ENCODE data around the gene GABRD.

Gene GABRD

DNA sequence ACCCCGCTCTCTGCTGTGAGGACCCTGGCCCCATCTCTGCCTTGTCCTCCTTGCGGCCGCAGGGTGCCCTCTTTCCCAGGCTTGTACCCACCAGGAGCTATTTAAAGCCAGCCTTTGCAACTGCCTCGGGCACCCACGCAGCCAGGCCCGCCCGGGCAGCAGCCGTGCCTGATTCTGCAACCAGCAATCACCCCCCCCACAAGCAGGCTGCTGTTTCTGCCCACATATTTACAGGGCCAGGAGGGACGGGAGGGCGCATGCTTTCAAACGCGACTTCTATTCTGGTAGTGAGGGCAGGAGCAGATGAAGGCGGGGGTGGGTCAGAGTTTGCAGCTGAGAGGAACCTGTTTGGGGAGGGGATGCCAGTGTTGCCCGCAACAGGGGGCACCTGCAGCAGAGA, 13.6 kb downstream of the GABRD start:
- Histone ChIP-seq H3K4me3 (no peak overlapping the region), H3K27ac (no peak overlapping the region)
- TF ChIP-seq, protein P1, sequence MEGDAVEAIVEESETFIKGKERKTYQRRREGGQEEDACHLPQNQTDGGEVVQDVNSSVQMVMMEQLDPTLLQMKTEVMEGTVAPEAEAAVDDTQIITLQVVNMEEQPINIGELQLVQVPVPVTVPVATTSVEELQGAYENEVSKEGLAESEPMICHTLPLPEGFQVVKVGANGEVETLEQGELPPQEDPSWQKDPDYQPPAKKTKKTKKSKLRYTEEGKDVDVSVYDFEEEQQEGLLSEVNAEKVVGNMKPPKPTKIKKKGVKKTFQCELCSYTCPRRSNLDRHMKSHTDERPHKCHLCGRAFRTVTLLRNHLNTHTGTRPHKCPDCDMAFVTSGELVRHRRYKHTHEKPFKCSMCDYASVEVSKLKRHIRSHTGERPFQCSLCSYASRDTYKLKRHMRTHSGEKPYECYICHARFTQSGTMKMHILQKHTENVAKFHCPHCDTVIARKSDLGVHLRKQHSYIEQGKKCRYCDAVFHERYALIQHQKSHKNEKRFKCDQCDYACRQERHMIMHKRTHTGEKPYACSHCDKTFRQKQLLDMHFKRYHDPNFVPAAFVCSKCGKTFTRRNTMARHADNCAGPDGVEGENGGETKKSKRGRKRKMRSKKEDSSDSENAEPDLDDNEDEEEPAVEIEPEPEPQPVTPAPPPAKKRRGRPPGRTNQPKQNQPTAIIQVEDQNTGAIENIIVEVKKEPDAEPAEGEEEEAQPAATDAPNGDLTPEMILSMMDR (IDR thresholded peaks at IDR 0.05) = no peak
- DNase-seq (ENCODE audit: low spot score) = no peak

DNA sequence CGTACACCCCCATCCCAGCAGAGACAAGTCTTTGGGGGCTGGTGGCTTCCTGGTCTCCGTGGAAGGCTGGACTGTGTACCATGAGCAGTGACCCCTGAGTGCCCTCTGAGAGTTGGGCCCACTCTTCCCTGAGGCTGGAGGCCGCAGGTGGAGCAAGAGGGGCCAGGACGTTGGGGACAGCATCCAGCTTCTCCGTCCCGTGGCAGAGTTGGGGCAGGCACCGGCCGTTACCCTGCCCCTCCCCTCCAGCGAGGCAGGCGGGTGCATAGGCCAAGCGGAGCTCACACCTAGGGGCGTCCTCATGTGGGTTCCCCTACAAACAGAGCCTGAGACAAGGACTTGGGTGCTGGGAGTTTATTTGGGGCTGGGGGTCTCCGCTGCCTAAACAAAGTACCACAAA, 14.0 kb downstream of the GABRD start:
- TF ChIP-seq, protein P1 (IDR thresholded peaks at IDR 0.05) = no peak
- H3K4me3 ChIP-seq = no peak overlapping the region
- no peak overlapping the region for H3K27ac ChIP-seq
- no peak for DNase-seq (ENCODE audit: low spot score)

DNA sequence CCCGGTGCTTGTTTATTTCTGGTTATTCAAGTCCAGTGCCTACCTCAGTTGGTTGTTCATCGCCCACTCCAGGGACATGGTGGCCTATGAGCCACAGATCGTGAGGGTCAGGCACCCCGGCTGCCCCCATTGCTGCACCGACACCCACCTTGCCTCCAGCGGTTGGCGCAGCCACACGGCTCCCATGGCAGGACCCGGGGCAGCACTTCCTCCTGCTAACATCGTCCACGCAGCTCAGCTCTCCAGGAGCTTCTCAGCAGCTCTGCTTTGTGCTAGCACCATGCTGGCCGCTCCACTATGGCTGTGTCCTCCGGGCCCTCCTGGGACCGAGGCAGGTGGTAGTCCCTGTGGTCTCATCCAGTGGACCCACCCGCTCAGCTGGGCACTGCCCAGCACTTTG, 17.1 kb downstream of the GABRD start:
- DNase-seq (ENCODE audit: low spot score) = no peak
- H3K27ac ChIP-seq = no peak overlapping the region
- TF ChIP-seq, protein P1 (IDR thresholded peaks at IDR 0.05) = no peak
- no peak overlapping the region for H3K4me3 ChIP-seq

GRCh38 chr1:2037314-2037979, 18.3 kb downstream of the GABRD start:
- TF ChIP-seq, protein P1 (IDR thresholded peaks at IDR 0.05) = no peak
- Histone ChIP-seq H3K4me3 (no peak overlapping the region), H3K27ac (no peak overlapping the region)
- DNase-seq (ENCODE audit: low spot score) = no peak

- no peak overlapping the region for H3K4me3 ChIP-seq
- no peak for DNase-seq (ENCODE audit: low spot score)
- TF ChIP-seq, protein P1 (IDR thresholded peaks at IDR 0.05) = no peak
- no peak overlapping the region for H3K27ac ChIP-seq
Measured at GRCh38 chr1:2038229-2038628, 19.1 kb downstream of the GABRD start.

- no peak overlapping the region for H3K27ac ChIP-seq
- TF ChIP-seq, protein P1 (IDR thresholded peaks at IDR 0.05) = no peak
- no peak overlapping the region for H3K4me3 ChIP-seq
- DNase-seq (ENCODE audit: low spot score) = no peak
Measured at GRCh38 chr1:2039251-2039650, 20.1 kb downstream of the GABRD start.

- TF ChIP-seq, protein P1 (IDR thresholded peaks at IDR 0.05) = no peak
- H3K4me3 ChIP-seq = no peak overlapping the region
- DNase-seq (ENCODE audit: low spot score) = no peak
- H3K27ac ChIP-seq = no peak overlapping the region
Measured at GRCh38 chr1:2041305-2041704, 22.2 kb downstream of the GABRD start.

All from coronary artery (tissue), 2 donors.